GM18867 (cell line): ENCODE data around the gene GREM1.

ENCODE experiments used
- ATAC-seq: cut with Tn5 transposase; IDR thresholded peaks from one replicate; pipeline ENCODE4 v1.9.1; 2021; ENCODE audit warnings: mild to moderate bottlenecking, moderate library complexity; ENCODE audit not compliant: unreplicated experiment

GREM1 gene

GRCh38 chr15:32694222-32694983 is 23.4 kb upstream of the GREM1 start:
- no peak for ATAC-seq

DNA sequence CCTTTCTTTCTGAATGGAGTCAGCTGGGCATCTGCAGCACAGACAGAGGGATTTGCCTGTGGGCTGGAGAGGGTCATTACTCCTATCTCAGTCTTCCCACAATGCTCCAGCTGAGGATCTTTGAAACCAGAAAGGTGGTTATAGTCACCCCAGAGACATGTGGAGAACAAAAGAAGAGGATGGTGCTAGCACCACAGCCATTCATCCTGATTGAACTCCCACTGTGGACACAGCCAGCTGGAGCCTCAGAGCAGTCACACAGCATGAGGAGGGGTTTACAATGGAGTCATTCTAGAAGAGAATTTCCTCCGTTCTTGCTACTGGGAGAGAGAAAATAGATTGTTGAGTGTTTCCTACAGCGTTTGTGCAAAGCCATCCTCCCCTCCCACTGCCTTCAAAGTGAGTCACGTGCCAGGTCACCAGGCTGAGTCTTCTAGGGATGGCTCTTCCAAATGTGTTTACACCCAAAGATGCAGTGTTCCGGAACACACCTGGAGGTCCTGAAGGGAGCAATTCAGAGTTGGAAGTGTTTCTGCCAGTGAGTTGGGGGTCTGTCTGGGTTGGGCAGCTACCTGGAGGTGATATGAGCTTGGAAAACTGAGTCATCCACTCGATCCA is 18.9 kb upstream of the GREM1 start:
- ATAC-seq: no peak

- ATAC-seq: no peak
These were observed 17.2 kb upstream of the GREM1 start for GRCh38 chr15:32700501-32701150.

GRCh38 chr15:32701863-32702262 is 15.9 kb upstream of the GREM1 start:
- no peak for ATAC-seq

DNA sequence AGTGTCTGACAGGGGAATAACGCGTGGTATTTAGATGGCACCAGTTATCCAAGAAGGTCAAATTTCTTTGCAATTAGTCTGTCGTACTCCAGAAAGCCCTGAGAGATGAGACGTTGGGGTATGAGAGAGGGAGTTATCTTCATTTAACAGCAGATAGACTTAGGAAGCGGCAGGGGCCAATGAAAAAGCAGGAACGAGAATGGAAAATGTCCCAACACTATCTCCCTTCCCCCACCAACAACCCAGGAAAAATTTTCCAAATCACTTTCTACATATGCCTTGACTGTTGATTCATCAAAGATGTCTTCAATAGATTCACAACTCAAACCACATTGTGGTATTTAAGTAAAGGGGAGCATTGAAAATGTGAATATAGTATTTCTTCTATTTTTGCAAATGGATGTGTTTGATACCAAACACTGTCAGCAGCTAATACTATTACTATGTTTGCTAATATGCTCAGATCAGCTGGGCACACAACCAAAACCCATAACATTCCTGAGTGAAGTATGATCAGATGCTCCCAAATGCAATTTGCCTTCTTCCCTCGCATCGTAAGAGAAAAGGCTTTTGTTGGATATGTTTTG is 13.3 kb upstream of the GREM1 start:
- no peak for ATAC-seq

- no peak for ATAC-seq
These were observed 12.4 kb upstream of the GREM1 start for GRCh38 chr15:32705446-32705845.

GRCh38 chr15:32706704-32707103 is 11.1 kb upstream of the GREM1 start:
- no peak for ATAC-seq

DNA sequence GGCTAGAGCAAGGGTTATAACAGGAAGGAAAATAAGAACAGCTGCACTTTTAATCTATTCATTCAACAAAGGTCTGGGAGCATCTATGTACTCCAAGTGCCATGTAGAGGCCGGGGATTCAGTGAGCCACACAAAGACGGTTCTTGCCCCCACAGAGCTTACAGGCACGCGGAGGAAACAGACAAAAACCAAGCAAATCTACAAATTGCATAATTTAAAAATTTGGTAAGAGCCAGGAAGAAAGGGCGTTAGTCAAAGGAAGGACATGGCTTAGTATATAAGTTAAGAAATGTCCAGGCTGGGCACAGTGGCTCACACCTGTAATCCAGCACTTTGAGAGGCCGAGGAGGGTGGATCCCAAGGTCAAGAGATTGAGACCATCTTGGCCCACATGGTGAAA is 10.4 kb upstream of the GREM1 start:
- no peak for ATAC-seq

- ATAC-seq: no peak
These were observed 8.3 kb upstream of the GREM1 start for GRCh38 chr15:32709295-32710033.

DNA sequence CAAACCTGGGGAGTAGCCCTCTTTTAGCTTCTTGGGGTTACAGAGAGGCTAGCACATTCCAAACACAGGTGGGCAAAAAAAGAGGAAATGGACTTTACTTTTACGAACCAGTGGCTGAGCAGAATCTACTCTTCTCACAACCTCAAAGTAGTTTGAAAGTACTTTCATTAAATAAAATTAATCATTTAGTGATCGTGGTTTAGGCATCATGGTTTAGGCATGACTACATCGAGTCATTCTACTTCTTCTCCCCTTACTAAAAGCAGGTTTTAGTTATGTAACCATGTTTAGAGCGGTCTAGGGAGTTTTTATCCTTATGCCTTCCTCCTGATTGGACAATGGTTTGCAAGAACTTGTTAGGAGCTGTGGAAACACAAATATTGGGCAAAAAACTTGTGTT is 2.5 kb upstream of the GREM1 start:
- ATAC-seq: peak; percentile 63

- no peak for ATAC-seq
These were observed 1.4 kb upstream of the GREM1 start for GRCh38 chr15:32716216-32716914.

DNA sequence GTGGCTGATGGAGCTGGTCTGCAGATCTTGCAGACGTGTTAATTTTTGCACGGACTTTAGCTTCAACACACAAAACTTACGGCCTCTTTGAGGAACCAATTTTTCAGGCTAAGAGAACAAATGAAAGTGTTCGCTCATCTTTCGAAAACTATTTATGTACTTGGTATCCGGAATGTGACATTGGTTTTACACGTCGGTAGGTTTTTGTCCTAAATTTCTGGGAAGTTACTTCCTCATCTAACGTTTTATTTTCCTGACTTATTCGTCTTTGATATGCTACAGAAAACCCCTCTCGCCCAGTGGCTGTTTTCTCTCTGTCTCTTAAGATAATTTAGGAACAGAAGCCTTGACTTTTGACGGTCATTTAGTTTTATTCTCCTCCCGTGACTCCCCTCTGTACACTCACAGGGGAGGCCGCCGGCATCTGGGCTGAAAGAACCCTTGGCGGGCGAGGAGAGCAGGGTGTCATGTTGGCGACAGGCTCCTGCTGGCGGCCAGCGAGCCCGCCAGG is 834 bp upstream of the GREM1 start:
- no peak for ATAC-seq

- ATAC-seq: no peak
These were observed 520 bp downstream of the GREM1 start for GRCh38 chr15:32718227-32718820.

DNA sequence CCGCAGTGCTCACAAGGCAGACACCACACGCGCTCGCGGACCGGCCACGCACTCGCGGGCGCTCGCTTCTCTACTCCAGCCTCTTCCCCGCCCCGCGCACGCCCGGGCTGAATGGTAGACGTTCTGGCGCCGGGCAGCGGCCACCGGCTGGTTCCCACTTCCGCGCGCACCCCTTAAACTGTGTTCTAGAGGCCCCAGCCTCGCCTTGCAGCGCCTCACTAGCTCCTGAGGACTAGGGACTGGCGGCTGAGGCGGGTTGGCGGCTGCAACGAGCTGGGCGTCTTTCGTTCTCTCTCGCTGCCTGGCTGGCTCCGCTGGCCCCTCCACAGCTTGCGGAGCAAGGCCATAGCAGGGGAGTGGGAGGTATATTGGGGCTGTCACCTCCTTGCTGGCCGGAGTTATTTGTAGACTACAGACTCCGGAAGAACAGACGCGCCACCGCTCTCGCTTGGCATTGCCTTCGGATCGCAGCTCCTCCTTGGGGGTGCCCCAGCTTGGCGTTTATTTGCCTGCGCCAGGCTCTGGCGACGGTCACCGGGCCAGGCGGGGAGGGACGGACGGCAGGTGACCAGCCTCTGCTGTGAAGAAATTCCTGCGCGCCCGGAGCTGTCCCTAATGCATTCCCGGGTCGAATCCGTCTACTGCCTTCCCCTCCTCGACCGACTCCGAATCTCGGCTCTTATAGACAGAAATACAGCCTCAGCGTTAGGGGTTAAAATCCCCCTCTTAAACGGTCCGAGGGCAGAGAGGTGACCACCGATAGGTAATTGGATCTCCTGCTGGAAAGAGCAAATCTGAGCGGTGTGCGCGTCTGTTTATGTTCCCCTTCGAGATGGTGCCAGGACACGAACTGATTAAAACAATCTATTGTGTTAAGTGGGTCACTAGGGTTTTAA is 1.3 kb downstream of the GREM1 start:
- no peak for ATAC-seq

DNA sequence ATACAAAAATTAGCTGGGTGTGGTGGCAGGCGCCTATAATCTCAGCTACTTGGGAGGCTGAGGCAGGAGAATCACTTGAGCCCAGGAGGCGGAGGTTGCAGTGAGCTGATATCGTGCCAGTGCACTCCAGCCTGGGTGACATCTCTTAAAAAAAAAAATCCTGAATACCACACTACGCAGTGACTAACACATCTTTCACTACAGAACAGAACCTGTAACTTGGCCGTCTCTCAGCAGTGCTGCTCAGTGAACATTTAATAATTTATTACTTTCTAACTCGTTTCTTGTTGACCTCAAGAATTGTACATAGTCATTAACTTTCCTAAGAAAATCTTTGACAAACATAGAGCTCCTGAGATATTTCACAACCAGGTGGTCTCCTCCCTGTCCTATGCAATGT is 3.8 kb downstream of the GREM1 start:
- ATAC-seq: no peak

- no peak for ATAC-seq
These were observed 4.3 kb downstream of the GREM1 start for GRCh38 chr15:32722136-32722535.

GRCh38 chr15:32723171-32723948 is 5.6 kb downstream of the GREM1 start:
- peak; percentile 94 for ATAC-seq
